ENCODE results near the gene ACOX3. TPM values are rescaled to one million over a fixed set of nuclear protein-coding genes. Genes with fewer than 3 reads are reported as not detected.
"Not testable (repeated sequence)": the region's sequence is repeated elsewhere in the genome, so short reads cannot be mapped to it uniquely, and the experiment has no call there.

ACOX3 gene
- total RNA-seq, 1 donor from 2014 or later, result 23.8 TPM

DNA sequence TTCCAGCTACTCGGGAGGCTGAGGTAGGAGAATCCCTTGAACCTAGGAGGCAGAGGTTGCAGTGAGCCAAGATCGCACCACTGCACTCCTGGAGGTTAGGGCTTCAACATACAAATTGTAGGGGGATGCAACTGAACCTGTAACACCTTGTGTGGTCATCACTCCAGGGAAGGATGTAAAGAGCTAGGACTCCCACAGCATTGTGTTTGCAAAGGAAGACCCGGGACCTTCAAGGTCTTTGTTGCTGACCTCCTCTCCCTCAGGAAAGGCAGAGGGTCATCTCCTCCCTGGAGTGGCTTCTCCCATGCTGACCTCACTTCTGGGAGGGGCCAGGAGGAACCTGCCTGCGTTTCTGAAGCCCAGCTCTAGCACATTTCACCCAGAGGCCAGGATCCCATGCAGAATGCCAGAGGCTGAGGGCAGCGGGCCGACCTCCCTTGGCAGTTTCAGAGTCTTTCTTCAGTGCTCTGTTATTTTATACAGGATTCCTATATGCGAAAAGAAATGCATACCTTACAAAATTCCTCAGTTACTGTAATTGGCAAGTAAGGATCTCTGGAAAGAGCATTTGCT is 90.8 kb downstream of the ACOX3 start:
- no peak overlapping the region for H3K27ac Mint-ChIP-seq (ENCODE audit: unreplicated experiment)
- no peak for DNase-seq
- peaks cover 2% of the 10 kb centered on the region for H3K27me3 Mint-ChIP-seq (ENCODE audit: unreplicated experiment)
- TF ChIP-seq, protein P1, sequence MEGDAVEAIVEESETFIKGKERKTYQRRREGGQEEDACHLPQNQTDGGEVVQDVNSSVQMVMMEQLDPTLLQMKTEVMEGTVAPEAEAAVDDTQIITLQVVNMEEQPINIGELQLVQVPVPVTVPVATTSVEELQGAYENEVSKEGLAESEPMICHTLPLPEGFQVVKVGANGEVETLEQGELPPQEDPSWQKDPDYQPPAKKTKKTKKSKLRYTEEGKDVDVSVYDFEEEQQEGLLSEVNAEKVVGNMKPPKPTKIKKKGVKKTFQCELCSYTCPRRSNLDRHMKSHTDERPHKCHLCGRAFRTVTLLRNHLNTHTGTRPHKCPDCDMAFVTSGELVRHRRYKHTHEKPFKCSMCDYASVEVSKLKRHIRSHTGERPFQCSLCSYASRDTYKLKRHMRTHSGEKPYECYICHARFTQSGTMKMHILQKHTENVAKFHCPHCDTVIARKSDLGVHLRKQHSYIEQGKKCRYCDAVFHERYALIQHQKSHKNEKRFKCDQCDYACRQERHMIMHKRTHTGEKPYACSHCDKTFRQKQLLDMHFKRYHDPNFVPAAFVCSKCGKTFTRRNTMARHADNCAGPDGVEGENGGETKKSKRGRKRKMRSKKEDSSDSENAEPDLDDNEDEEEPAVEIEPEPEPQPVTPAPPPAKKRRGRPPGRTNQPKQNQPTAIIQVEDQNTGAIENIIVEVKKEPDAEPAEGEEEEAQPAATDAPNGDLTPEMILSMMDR (IDR thresholded peaks at IDR 0.05; ENCODE audit: partially characterized antibody, unreplicated experiment), result no peak
- no peaks in the 10 kb centered on the region for H3K4me1 Mint-ChIP-seq (ENCODE audit: low read depth, unreplicated experiment)
- H3K4me3 Mint-ChIP-seq (ENCODE audit: unreplicated experiment), result no peak overlapping the region
- H3K9me3 Mint-ChIP-seq (ENCODE audit: unreplicated experiment), result no peaks in the 10 kb centered on the region
- peaks cover 7% of the 10 kb centered on the region for H3K36me3 Mint-ChIP-seq (ENCODE audit: unreplicated experiment)

GRCh38 chr4:8349236-8349635 is 91.3 kb downstream of the ACOX3 start:
- H3K9me3 Mint-ChIP-seq (ENCODE audit: unreplicated experiment); H3K4me1 Mint-ChIP-seq (ENCODE audit: low read depth, unreplicated experiment); DNase-seq; H3K27me3 Mint-ChIP-seq (ENCODE audit: unreplicated experiment); H3K4me3 Mint-ChIP-seq (ENCODE audit: unreplicated experiment); H3K27ac Mint-ChIP-seq (ENCODE audit: unreplicated experiment); H3K36me3 Mint-ChIP-seq (ENCODE audit: unreplicated experiment): not testable (repeated sequence)

DNA sequence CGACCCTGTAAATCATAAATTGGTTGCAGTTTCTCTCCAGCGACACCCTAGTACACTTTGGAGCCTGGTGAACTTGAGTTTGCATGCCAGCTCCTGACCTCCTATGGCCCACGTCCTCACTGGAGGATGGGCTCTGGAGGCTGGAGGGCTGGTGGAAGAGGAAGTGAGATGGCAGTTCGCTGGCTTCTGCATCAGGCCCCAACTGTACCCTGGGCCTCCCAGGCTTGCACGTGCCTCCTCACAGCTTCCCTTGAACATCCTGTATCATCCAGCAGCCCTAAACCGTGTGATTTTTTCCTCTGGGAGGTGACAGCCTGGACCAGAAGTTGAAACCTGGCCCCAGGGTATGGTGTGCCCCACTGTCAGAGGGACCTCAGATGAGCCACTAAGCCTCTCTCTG is 92.5 kb downstream of the ACOX3 start:
- Mint-ChIP-seq H3K36me3 (ENCODE audit: unreplicated experiment) (peaks cover 5% of the 10 kb centered on the region), H3K27me3 (ENCODE audit: unreplicated experiment) (peaks cover 2% of the 10 kb centered on the region), H3K4me1 (ENCODE audit: low read depth, unreplicated experiment) (no peaks in the 10 kb centered on the region), H3K9me3 (ENCODE audit: unreplicated experiment) (no peaks in the 10 kb centered on the region), H3K27ac (ENCODE audit: unreplicated experiment) (no peak overlapping the region), H3K4me3 (ENCODE audit: unreplicated experiment) (no peak overlapping the region)
- TF ChIP-seq, protein P1 (IDR thresholded peaks at IDR 0.05; ENCODE audit: partially characterized antibody, unreplicated experiment), result no peak
- no peak for DNase-seq

- Mint-ChIP-seq H3K4me3 (ENCODE audit: unreplicated experiment) (no peak overlapping the region), H3K9me3 (ENCODE audit: unreplicated experiment) (no peaks in the 10 kb centered on the region), H3K27me3 (ENCODE audit: unreplicated experiment) (peaks cover 2% of the 10 kb centered on the region), H3K27ac (ENCODE audit: unreplicated experiment) (no peak overlapping the region), H3K4me1 (ENCODE audit: low read depth, unreplicated experiment) (no peaks in the 10 kb centered on the region), H3K36me3 (ENCODE audit: unreplicated experiment) (peaks cover 5% of the 10 kb centered on the region)
- DNase-seq, result no peak
- TF ChIP-seq, protein P1 (IDR thresholded peaks at IDR 0.05; ENCODE audit: partially characterized antibody, unreplicated experiment), result no peak
Measured at GRCh38 chr4:8347660-8348059, 92.9 kb downstream of the ACOX3 start.

DNA sequence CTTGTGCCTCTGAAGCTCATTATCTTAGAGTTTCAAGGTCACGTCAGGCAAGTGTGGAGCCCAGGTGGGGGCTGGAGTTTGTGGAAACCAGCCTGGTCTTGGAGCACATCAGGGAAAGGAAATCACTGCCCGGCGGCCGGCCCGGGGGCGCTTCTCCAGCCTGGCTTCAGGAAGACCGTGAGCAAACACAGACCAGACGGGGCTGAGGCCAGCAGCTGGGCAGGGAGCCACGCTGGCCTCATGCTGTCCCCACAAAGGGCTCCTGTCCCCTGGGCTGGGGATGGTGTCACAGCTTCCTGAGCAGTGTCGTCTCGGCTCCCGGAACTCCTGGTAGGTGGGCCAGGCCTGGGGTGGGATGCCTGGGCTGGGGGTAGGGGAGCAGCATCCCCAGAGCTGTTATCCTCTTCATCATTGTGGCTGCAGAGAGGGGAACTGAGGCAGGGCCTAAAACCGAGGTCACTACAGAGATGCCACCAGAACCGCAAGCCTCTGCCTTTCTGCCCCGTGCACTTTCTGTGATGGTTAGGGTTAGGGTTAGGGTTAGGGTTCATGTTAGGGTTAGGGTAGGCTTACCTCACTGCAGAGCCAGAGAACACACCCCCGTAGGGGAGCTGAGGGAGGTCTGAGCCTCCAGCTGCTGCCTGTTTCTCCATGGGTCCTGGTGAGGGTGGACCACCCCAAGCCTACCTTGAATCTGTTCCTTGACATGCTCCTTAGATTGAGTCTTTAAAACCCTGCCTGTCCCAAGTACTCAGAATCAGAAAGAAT is 93.5 kb downstream of the ACOX3 start:
- Mint-ChIP-seq H3K36me3 (ENCODE audit: unreplicated experiment) (peaks cover 5% of the 10 kb centered on the region), H3K27ac (ENCODE audit: unreplicated experiment) (no peak overlapping the region), H3K4me3 (ENCODE audit: unreplicated experiment) (no peak overlapping the region), H3K9me3 (ENCODE audit: unreplicated experiment) (no peaks in the 10 kb centered on the region), H3K27me3 (ENCODE audit: unreplicated experiment) (peaks cover 2% of the 10 kb centered on the region), H3K4me1 (ENCODE audit: low read depth, unreplicated experiment) (no peaks in the 10 kb centered on the region)
- TF ChIP-seq, protein P1 (IDR thresholded peaks at IDR 0.05; ENCODE audit: partially characterized antibody, unreplicated experiment), result no peak
- DNase-seq, result no peak

Data from glutamatergic neuron (in vitro differentiated cells).